CD4-positive, alpha-beta T cell treated with Interferon gamma for 1 hour (primary cell): ENCODE measurements around the gene SPATA13.
A peak's percentile ranks its signal among the peaks of the same experiment; 100 is the strongest.

Experiments
- DNase-seq: peaks from one replicate; pipeline ENCODE4 v3.0.0-alpha.2; 2020

Gene SPATA13

GRCh38 chr13:24142453-24142852, 18.1 kb upstream of the SPATA13 start:
- no peak for DNase-seq

- no peak for DNase-seq
Measured at GRCh38 chr13:24142886-24143285, 17.6 kb upstream of the SPATA13 start.

GRCh38 chr13:24145240-24145639, 15.3 kb upstream of the SPATA13 start:
- no peak for DNase-seq

GRCh38 chr13:24145674-24146073, 14.8 kb upstream of the SPATA13 start:
- DNase-seq, result no peak

- no peak for DNase-seq
Measured at GRCh38 chr13:24146961-24147569, 13.5 kb upstream of the SPATA13 start.

GRCh38 chr13:24147570-24147963, 13.0 kb upstream of the SPATA13 start:
- DNase-seq, result no peak

- no peak for DNase-seq
Measured at GRCh38 chr13:24148414-24149235, 11.9 kb upstream of the SPATA13 start.

GRCh38 chr13:24149246-24150032, 11.1 kb upstream of the SPATA13 start:
- DNase-seq, result no peak

- no peak for DNase-seq
Measured at GRCh38 chr13:24150572-24150971, 9.9 kb upstream of the SPATA13 start.

GRCh38 chr13:24151864-24152263, 8.7 kb upstream of the SPATA13 start:
- no peak for DNase-seq

- no peak for DNase-seq
Measured at GRCh38 chr13:24152292-24153214, 8.0 kb upstream of the SPATA13 start.

GRCh38 chr13:24153347-24153746, 7.2 kb upstream of the SPATA13 start:
- DNase-seq, result no peak

GRCh38 chr13:24153979-24154701, 6.4 kb upstream of the SPATA13 start:
- DNase-seq, result no peak

- DNase-seq, result no peak
Measured at GRCh38 chr13:24159357-24159756, 1.2 kb upstream of the SPATA13 start.

- peak; percentile 3 for DNase-seq
Measured at GRCh38 chr13:24161010-24161775, 673 bp downstream of the SPATA13 start.

- no peak for DNase-seq
Measured at GRCh38 chr13:24161980-24162525, 1.5 kb downstream of the SPATA13 start.

GRCh38 chr13:24162604-24163003, 2.1 kb downstream of the SPATA13 start:
- DNase-seq, result no peak

GRCh38 chr13:24165746-24166145, 5.2 kb downstream of the SPATA13 start:
- DNase-seq, result no peak

- no peak for DNase-seq
Measured at GRCh38 chr13:24166561-24166960, 6.0 kb downstream of the SPATA13 start.

- DNase-seq, result no peak
Measured at GRCh38 chr13:24167666-24168391, 7.3 kb downstream of the SPATA13 start.
